ENCODE data around the gene ZBTB7C.

The ZBTB7C gene

DNA sequence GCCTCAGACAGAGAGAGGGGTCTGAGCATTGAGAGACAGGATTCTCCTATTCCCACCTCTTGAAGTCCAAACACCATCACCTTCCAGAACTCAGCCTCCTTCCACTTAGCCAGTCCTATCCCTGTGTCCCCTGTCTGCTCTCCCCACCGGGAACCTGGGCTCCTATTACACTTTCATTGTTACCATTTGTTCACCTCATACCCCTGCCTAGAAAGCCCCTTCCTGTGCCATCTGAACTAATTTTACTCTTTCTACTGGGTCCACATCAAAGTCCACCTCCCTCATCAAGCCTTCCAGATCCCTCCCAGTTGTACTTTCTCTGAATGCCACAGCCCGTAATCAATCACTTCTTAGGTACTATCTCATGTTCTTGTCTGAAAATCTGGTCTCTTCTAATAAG is 220.6 kb downstream of the ZBTB7C start:
- H3K4me1 ChIP-seq (ENCODE audit: control insufficient read depth, insufficient read depth, low read length, poor library complexity, severe bottlenecking), result peaks cover under 1% of the 10 kb centered on the region
- no peaks in the 10 kb centered on the region for H3K9me3 ChIP-seq (ENCODE audit: control insufficient read depth, low read length)
- H3K27ac ChIP-seq (ENCODE audit: low read depth, low read length, severe bottlenecking), result no peak overlapping the region
- no peaks in the 10 kb centered on the region for H3K36me3 ChIP-seq (ENCODE audit: control insufficient read depth, insufficient read depth, low read length)
- H3K4me3 ChIP-seq (ENCODE audit: extremely low read depth, insufficient read depth, low read length, poor library complexity, severe bottlenecking), result no peak overlapping the region
- 84 to 100% methylated on average over 2 of the region's 2 CpGs for WGBS, 2 experiments (ENCODE audit: insufficient coverage in 2 of 2)

DNA sequence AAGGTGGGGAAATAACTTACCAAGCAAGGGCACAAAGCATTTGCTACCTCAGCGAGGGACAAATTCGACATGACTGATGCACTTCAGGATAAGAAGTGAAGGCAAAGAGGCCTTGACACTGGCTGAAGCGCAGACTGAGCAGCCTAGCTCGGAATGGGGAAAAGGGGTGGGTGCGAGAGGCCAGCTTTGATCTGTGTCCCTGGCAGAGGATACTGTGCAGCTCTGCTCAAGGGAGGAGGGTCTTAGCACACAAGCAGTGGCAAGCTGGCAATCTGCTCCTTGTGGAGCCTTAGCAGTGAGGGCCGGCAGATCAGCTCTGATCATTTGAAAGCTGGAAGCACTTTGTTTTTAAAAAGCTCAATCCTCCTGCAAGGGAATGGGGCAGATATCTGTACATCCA is 222.3 kb downstream of the ZBTB7C start:
- Histone ChIP-seq H3K27ac (ENCODE audit: low read depth, low read length, severe bottlenecking) (peak overlapping the region; percentile 53), H3K4me3 (ENCODE audit: extremely low read depth, insufficient read depth, low read length, poor library complexity, severe bottlenecking) (no peak overlapping the region), H3K36me3 (ENCODE audit: control insufficient read depth, insufficient read depth, low read length) (no peaks in the 10 kb centered on the region), H3K9me3 (ENCODE audit: control insufficient read depth, low read length) (no peaks in the 10 kb centered on the region), H3K4me1 (ENCODE audit: control insufficient read depth, insufficient read depth, low read length, poor library complexity, severe bottlenecking) (no peaks in the 10 kb centered on the region)
- WGBS, 2 experiments (ENCODE audit: insufficient coverage in 2 of 2), result 84 to 91% methylated on average over 6 of the region's 6 CpGs

DNA sequence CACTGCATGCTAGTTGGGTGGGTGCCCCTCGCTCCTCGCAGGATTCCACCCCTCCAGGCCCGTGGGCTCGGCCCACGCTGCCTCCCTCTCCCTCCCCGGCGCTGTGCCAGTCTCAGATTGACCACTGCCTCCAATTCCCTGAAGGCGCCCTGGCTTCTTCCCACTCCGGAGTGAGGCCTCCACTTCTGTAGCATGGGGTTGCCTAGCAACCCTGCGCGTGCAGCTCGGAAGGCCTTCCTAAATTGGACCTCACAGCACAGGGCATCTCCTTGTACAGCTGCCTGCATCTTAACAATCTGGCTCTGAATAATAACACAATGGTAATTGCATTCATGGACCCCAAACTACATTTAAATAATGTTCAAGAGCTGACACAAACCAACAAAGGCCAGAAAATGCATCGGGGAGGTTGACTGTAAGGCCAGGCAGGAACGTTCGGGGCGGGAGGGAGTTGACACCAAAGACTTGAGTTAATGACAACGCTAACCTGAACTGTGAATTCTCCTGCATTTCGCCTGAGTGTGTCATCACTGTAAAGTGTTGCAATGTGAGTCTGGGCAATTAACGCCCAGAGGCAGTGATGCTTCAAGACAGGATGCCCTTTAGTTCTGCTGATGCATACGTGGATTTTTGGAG is 222.9 kb downstream of the ZBTB7C start:
- 68 to 72% methylated on average over 19 of the region's 20 CpGs for WGBS, 2 experiments (ENCODE audit: insufficient coverage in 2 of 2)
- Histone ChIP-seq H3K9me3 (ENCODE audit: control insufficient read depth, low read length) (no peaks in the 10 kb centered on the region), H3K4me1 (ENCODE audit: control insufficient read depth, insufficient read depth, low read length, poor library complexity, severe bottlenecking) (no peaks in the 10 kb centered on the region), H3K36me3 (ENCODE audit: control insufficient read depth, insufficient read depth, low read length) (no peaks in the 10 kb centered on the region), H3K4me3 (ENCODE audit: extremely low read depth, insufficient read depth, low read length, poor library complexity, severe bottlenecking) (no peak overlapping the region), H3K27ac (ENCODE audit: low read depth, low read length, severe bottlenecking) (no peak overlapping the region)

DNA sequence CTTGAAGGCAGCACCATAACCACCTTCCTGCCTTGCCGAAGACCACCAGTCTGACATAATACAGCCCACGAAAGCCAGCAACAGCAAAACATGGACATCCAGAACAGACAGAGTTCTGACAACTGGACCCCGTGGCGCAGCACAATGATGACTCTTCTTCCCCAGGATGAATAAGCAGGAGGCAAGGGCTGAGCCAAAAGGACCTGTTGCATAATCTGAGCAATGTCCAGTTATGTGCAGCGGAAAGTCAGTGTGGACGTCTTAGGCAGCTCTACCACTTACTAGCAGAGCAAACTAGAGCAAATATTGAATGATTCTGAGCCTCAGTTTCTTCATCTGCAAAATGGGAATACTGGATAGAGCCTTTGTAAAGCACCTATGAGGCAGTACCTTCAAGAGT is 225.1 kb downstream of the ZBTB7C start:
- 92 to 95% methylated on average over 6 of the region's 6 CpGs for WGBS, 2 experiments (ENCODE audit: insufficient coverage in 2 of 2)

DNA sequence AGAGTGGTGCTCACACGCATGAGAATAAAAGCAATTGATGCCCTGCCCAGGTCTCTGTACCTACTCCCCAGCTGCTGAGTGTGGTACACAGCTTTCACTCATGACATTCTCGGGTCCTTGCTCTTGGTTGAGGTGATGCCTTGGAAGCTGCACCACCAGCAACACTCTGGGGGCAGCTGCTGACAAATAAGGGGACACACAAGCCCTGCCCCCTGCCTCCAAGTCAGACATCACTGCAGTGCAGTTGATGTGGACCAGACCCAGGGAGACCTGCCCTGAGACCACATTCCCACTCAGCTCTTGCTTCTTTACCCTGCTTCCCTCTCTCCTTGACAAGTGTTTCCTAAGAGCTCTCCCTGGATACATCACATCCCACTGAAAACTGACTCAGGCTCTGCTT is 225.6 kb downstream of the ZBTB7C start:
- WGBS, 2 experiments (ENCODE audit: insufficient coverage in 2 of 2), result 90 to 100% methylated on average over 1 to 2 of the region's 2 CpGs
- Histone ChIP-seq H3K9me3 (ENCODE audit: control insufficient read depth, low read length) (no peaks in the 10 kb centered on the region), H3K27ac (ENCODE audit: low read depth, low read length, severe bottlenecking) (no peak overlapping the region)

More for the DNA sequence above, 225.1 kb downstream of the ZBTB7C start:
- no peaks in the 10 kb centered on the region for H3K4me1 ChIP-seq (ENCODE audit: control insufficient read depth, insufficient read depth, low read length, poor library complexity, severe bottlenecking)
- H3K4me3 ChIP-seq (ENCODE audit: extremely low read depth, insufficient read depth, low read length, poor library complexity, severe bottlenecking), result no peak overlapping the region
- H3K9me3 ChIP-seq (ENCODE audit: control insufficient read depth, low read length), result no peaks in the 10 kb centered on the region
- H3K27ac ChIP-seq (ENCODE audit: low read depth, low read length, severe bottlenecking), result no peak overlapping the region
- H3K36me3 ChIP-seq (ENCODE audit: control insufficient read depth, insufficient read depth, low read length), result no peaks in the 10 kb centered on the region

DNA sequence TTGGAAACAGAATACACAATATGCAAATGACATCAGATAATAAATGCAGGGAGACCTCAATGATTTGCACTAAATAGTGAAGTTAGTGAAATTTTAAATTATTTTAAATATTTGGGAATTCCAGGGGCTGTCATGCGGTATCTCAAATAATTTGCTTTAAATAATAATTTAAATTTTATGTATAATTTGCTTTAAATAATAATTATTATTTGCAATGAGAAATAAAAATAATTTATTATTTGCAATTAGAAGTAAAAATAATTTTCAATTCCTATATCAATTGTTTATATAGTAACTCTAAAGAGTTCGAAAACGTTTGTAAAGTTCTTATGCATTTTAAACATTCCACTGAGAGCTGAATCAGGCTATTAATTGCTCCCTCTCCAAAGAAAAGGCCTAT is 226.4 kb downstream of the ZBTB7C start:
- no peaks in the 10 kb centered on the region for H3K4me1 ChIP-seq (ENCODE audit: control insufficient read depth, insufficient read depth, low read length, poor library complexity, severe bottlenecking)
- no peak overlapping the region for H3K27ac ChIP-seq (ENCODE audit: low read depth, low read length, severe bottlenecking)
- no peaks in the 10 kb centered on the region for H3K9me3 ChIP-seq (ENCODE audit: control insufficient read depth, low read length)
- H3K4me3 ChIP-seq (ENCODE audit: extremely low read depth, insufficient read depth, low read length, poor library complexity, severe bottlenecking), result no peak overlapping the region
- no CpG with 5 or more reads among the region's 3 CpGs for WGBS, 2 experiments (ENCODE audit: insufficient coverage in 2 of 2)
- no peaks in the 10 kb centered on the region for H3K36me3 ChIP-seq (ENCODE audit: control insufficient read depth, insufficient read depth, low read length)

More for the DNA sequence above, 225.6 kb downstream of the ZBTB7C start:
- Histone ChIP-seq H3K4me3 (ENCODE audit: extremely low read depth, insufficient read depth, low read length, poor library complexity, severe bottlenecking) (no peak overlapping the region), H3K36me3 (ENCODE audit: control insufficient read depth, insufficient read depth, low read length) (no peaks in the 10 kb centered on the region), H3K4me1 (ENCODE audit: control insufficient read depth, insufficient read depth, low read length, poor library complexity, severe bottlenecking) (no peaks in the 10 kb centered on the region)

DNA sequence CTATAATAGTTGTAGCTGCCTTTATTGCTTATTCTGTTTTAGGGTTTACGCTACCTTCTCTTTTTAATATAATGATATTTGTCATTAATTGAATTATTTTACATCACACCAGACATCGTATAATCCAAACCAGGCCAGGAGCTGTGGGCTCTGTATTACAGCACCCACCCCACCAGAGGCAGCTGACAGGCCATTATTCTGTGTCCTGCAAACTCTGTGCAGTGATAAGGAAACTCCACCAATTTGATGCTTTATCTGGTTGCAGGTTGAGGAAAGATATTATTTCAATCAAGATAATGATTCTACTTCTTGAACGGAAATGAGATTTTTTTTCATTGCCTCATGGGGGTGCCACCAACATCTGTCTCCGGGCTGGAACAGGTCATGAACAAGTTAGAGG is 227.3 kb downstream of the ZBTB7C start:
- Histone ChIP-seq H3K27ac (ENCODE audit: low read depth, low read length, severe bottlenecking) (no peak overlapping the region), H3K4me3 (ENCODE audit: extremely low read depth, insufficient read depth, low read length, poor library complexity, severe bottlenecking) (no peak overlapping the region), H3K9me3 (ENCODE audit: control insufficient read depth, low read length) (no peaks in the 10 kb centered on the region), H3K36me3 (ENCODE audit: control insufficient read depth, insufficient read depth, low read length) (no peaks in the 10 kb centered on the region), H3K4me1 (ENCODE audit: control insufficient read depth, insufficient read depth, low read length, poor library complexity, severe bottlenecking) (no peaks in the 10 kb centered on the region)
- WGBS, 2 experiments (ENCODE audit: insufficient coverage in 2 of 2), result 80 to 100% methylated on average over 1 to 2 of the region's 4 CpGs

DNA sequence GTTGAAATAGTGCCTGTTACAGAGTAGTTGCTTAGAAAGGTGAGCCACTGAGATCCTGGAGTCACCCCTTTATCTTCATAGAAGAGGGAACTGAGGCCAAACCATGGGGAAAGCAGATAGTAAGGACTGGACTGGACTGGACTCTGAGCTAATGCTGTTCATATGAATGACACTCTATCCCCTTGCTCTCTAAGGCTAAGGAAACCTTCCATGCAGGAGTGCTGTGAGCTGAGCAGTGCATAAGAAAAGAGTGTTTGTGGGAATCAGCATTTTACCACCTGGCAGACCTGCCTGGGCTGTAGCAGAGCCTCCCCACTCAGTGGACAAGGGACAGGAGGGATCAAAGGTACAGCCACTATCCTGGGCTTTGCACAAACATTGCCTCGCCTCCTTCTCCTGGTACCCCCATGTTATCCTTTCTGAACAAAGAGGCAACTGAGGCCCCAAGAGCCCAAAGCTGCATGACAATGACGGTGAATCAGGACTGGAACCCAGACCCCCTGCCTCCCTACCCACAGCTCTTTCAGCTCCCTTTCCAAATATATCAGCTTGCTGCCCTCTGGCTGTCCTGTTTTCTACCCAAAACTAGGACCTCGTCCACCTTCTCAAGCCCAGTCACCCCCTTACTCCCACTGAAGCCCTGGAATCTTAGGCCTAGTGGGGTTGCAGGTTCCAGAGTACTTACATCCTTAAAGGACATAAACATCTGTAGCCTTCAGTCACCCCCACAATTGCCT is 227.9 kb downstream of the ZBTB7C start:
- WGBS, 2 experiments (ENCODE audit: insufficient coverage in 2 of 2), result 75 to 76% methylated on average over 3 of the region's 3 CpGs
- Histone ChIP-seq H3K36me3 (ENCODE audit: control insufficient read depth, insufficient read depth, low read length) (no peaks in the 10 kb centered on the region), H3K4me3 (ENCODE audit: extremely low read depth, insufficient read depth, low read length, poor library complexity, severe bottlenecking) (no peak overlapping the region), H3K9me3 (ENCODE audit: control insufficient read depth, low read length) (no peaks in the 10 kb centered on the region), H3K4me1 (ENCODE audit: control insufficient read depth, insufficient read depth, low read length, poor library complexity, severe bottlenecking) (no peaks in the 10 kb centered on the region), H3K27ac (ENCODE audit: low read depth, low read length, severe bottlenecking) (no peak overlapping the region)

DNA sequence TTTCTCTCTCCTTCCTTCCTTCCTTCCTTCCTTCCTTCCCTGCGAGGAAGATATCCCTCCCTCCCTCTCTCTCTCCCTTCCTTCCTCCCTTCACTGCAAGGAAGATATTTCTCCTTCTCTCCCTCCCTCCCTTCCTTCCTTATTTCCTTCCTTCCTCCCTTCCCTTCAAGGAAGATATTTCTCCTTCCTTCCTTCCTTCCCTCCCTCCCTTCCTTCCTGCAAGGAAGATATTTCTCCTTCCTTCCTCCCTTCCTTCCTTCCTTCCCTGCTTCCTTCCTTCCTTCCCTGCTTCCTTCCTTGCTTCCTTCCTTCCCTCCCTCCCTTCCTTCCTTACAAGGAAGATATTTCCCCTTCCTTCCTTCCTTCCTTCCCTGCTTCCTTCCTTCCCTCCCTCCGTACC is 229.5 kb downstream of the ZBTB7C start:
- Histone ChIP-seq H3K4me3 (ENCODE audit: extremely low read depth, insufficient read depth, low read length, poor library complexity, severe bottlenecking) (no peak overlapping the region), H3K4me1 (ENCODE audit: control insufficient read depth, insufficient read depth, low read length, poor library complexity, severe bottlenecking) (no peaks in the 10 kb centered on the region), H3K36me3 (ENCODE audit: control insufficient read depth, insufficient read depth, low read length) (no peaks in the 10 kb centered on the region), H3K9me3 (ENCODE audit: control insufficient read depth, low read length) (no peaks in the 10 kb centered on the region), H3K27ac (ENCODE audit: low read depth, low read length, severe bottlenecking) (no peak overlapping the region)
- 73 to 91% methylated on average over 2 of the region's 2 CpGs for WGBS, 2 experiments (ENCODE audit: insufficient coverage in 2 of 2)

DNA sequence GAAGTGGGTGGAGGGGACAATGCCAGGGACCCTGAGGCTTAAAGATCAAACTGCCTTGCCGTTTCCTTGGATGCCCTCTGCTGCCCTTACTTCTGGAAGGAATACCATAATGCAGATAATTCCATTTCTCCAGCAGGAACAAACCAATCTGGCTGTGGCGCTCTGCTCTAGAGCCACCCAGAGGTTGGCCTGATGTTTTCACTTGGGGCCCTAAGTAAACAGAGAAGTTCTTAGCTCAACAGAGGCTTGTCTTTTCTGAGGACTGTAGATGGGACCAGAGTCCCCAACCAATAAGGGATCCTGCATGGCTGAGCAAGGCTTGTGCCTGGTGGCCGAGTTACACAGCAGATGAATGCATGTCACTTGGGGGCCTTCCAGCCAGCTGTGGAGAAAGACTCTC is 230.2 kb downstream of the ZBTB7C start:
- H3K4me1 ChIP-seq (ENCODE audit: control insufficient read depth, insufficient read depth, low read length, poor library complexity, severe bottlenecking), result no peaks in the 10 kb centered on the region
- 59 to 92% methylated on average over 2 of the region's 3 CpGs for whole genome bisulfite sequencing, 2 experiments (ENCODE audit: insufficient coverage in 2 of 2)
- H3K9me3 ChIP-seq (ENCODE audit: control insufficient read depth, low read length), result no peaks in the 10 kb centered on the region
- no peaks in the 10 kb centered on the region for H3K36me3 ChIP-seq (ENCODE audit: control insufficient read depth, insufficient read depth, low read length)
- no peak overlapping the region for H3K27ac ChIP-seq (ENCODE audit: low read depth, low read length, severe bottlenecking)
- no peak overlapping the region for H3K4me3 ChIP-seq (ENCODE audit: extremely low read depth, insufficient read depth, low read length, poor library complexity, severe bottlenecking)

DNA sequence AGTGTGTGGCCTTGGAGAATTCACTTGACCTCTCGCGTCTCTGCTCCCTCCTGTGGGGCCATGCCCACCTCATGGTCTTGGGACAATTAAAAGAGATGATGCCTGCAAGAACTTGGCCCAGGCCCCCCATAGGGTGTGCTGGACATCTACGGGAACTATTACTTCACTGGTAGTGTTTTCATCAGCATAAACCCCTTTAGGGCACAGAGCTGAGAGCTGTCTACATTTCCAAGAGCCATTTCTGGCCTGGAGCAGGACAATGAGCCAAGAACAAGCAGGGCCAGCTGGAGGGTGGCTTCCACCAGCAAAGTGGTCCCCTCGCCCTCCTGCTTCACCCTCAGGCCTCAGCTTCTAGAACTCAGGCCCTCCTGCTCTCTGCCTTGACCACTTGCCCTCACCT is 232.3 kb downstream of the ZBTB7C start:
- no peaks in the 10 kb centered on the region for H3K36me3 ChIP-seq (ENCODE audit: control insufficient read depth, insufficient read depth, low read length)
- no peaks in the 10 kb centered on the region for H3K9me3 ChIP-seq (ENCODE audit: control insufficient read depth, low read length)
- no peak overlapping the region for H3K4me3 ChIP-seq (ENCODE audit: extremely low read depth, insufficient read depth, low read length, poor library complexity, severe bottlenecking)
- 96 to 98% methylated on average over 4 of the region's 4 CpGs for WGBS, 2 experiments (ENCODE audit: insufficient coverage in 2 of 2)
- no peak overlapping the region for H3K27ac ChIP-seq (ENCODE audit: low read depth, low read length, severe bottlenecking)
- H3K4me1 ChIP-seq (ENCODE audit: control insufficient read depth, insufficient read depth, low read length, poor library complexity, severe bottlenecking), result no peaks in the 10 kb centered on the region

All from mesodermal cell (in vitro differentiated cells).